Measurements from ENCODE around the gene COMT.

GRCh38 chr22:20011123-20011992 is 69.8 kb downstream of the COMT start:
- TF ChIP-seq POLR2AphosphoS5 (IDR thresholded peaks at IDR 0.05; ENCODE audit: low read depth): no peak
- TF ChIP-seq CTCF (conservative IDR thresholded peaks at IDR 0.05; ENCODE audit: low read depth in 2 of 2): no peak
- TF ChIP-seq ZNF331 (CRISPR knock-in tag; IDR thresholded peaks at IDR 0.05; ENCODE audit: low read depth): no peak
- no peak for TF ChIP-seq EZH2 (IDR thresholded peaks at IDR 0.05; ENCODE audit: low read depth, unreplicated experiment)
- no peak for TF ChIP-seq ETS1 (IDR thresholded peaks at IDR 0.05)
- no peak for TF ChIP-seq REST (IDR thresholded peaks at IDR 0.05; ENCODE audit: unreplicated experiment)
- no peak for TF ChIP-seq JUNB (IDR thresholded peaks at IDR 0.05; ENCODE audit: unreplicated experiment)
- no peak for TF ChIP-seq STAT1 (IDR thresholded peaks at IDR 0.05; ENCODE audit: unreplicated experiment)

Data from GM23338 (cell line).